Amygdala (tissue), 56 donors: Measurements from ENCODE around the gene S100A7A.
A peak's percentile ranks its signal among the peaks of the same experiment; 100 is the strongest.
"Not testable (repeated sequence)": the region's sequence is repeated elsewhere in the genome, so short reads cannot be mapped to it uniquely, and the experiment has no call there.

Experiments
- DNase-seq, 56 donors: peaks; one replicate each; lab custom pipeline; 2025; lab: John Stamatoyannopoulos, UW

S100A7A gene

DNA sequence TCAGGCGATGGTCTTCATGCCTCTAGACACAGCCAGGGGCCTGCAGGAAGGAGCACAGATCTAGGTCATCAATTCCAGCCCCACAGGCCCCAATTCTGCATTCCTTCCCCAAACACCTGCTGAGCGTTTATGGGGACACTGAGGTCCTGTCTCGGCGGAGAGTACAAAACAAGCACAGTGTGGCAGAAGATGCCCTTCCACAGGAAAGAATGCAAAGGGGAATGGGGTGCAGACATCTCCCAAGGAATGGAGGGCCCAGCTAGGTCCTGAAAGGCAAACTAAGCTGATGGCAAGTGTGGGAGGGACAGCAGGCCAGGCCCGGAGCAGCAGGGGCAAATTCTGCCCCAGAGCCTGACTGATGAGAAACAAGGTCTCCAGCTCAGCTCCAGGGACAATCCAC is 21.9 kb upstream of the S100A7A start:
- DNase-seq: no peak

DNA sequence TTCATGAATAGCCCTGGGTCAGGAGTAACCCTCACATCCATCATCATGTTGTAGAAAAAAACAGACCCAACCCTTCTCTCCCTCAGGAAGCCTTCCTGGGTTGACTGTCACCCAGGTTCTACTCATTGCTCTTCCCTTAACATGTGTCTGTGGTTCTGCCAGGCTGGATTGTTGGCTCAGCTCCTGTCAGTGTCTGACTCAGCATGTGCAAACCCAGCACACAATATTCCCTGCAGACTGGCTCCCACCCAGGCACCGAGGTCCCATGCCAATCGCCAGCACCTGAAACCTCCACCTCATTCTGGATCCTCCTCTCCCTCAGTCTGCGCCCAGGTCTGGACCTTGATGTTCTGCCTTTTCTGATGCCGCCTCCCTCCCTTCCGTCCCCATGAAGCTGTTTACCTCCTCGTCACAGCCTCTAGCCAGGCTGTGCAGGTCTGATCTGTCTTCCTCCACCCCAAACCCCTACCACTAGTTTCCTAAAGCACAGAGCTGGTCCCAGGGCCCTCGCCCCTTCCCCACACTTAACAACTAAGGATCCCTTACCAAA is 21.1 kb upstream of the S100A7A start:
- no peak for DNase-seq

GRCh38 chr1:153395776-153396175 is 20.5 kb upstream of the S100A7A start:
- DNase-seq: no peak

DNA sequence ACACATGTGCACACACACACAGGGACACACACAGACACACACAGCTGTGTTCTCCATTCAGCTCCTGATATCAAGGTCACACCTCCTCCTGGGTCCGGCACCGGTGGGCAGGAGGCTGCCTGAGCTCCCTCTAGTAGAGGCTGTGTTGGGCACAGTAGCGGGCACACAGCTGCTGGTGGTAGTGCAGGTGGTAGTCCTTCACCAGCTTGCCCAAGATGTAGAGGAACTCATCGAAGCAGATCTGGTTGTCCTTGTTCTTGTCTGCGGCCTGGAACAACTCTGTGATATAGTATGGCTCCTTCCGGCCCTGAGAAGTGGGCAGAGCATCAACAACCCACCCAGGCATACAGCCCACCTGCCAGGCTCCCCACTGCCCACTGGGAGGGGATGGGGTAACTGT is 19.9 kb upstream of the S100A7A start:
- DNase-seq: no peak

- no peak for DNase-seq
Measured at GRCh38 chr1:153397051-153397923, 19.0 kb upstream of the S100A7A start.

DNA sequence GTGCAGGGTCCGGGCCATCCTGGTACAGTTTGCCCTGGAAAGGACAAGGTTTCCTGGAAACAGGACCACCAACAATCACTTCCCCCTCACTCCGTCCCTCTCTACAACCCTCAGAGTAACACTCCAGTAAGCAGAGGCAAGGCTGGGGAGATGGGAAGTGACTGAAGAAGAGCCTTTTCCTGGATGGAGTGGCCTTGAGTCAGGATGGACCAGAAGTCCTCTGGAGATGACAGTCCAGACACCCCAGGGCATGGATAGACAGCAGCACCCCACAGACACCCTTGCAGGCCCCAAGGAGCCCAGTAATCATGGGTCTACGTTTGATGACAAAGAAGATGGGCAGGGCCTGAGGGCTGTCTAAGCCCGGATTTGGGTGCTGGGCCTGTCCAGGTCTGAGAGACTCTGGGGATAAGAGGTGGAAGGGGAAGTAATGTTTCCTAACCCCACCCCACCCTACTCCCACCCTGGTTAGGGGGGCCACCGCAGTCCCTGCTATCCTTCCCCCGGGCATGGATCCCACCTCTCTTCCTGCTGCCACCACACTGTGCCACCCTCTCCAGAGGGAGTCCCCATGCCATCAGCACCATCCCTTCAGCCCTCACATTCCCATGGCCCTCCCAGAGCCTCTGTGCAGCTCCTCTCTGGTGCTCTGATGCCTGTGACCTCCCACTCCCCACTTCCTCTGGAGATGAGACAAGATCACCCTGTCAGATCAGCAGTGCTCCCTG is 18.2 kb upstream of the S100A7A start:
- no peak for DNase-seq

GRCh38 chr1:153399401-153400055 is 16.8 kb upstream of the S100A7A start:
- no peak for DNase-seq

- no peak for DNase-seq
Measured at GRCh38 chr1:153400244-153400643, 16.1 kb upstream of the S100A7A start.

- no peak for DNase-seq
Measured at GRCh38 chr1:153401461-153401860, 14.9 kb upstream of the S100A7A start.

- DNase-seq: no peak
Measured at GRCh38 chr1:153402226-153402625, 14.1 kb upstream of the S100A7A start.

DNA sequence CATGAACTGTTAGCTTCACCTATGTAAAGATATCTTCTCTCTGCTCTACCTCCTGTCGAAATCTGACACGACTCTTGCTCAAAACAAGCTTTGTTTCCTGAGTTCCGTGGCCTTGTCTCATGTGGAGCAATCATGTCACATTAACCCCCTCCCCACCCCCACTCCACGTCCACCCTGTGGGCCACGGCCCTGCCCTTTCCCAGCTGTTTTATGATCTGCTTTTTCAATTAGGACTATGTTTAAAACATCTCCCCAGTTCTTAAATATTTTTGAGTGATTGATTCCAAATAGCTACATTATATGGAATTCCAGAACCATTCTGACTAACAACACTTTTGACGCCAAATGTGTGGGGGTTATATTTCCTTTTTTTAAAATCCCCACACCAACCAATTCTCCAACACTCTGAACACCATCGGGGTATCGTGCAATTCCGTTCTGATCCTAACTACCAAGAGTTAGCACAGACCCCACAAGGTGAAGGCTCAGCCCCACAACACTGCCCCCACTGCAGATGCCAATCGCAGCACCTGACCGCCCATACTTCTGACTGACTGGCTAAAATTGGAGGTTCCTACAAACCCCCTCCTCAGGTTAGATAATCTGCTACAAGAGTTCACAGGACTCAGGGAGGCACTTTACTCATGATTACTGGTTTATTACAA is 12.8 kb upstream of the S100A7A start:
- DNase-seq: no peak

DNA sequence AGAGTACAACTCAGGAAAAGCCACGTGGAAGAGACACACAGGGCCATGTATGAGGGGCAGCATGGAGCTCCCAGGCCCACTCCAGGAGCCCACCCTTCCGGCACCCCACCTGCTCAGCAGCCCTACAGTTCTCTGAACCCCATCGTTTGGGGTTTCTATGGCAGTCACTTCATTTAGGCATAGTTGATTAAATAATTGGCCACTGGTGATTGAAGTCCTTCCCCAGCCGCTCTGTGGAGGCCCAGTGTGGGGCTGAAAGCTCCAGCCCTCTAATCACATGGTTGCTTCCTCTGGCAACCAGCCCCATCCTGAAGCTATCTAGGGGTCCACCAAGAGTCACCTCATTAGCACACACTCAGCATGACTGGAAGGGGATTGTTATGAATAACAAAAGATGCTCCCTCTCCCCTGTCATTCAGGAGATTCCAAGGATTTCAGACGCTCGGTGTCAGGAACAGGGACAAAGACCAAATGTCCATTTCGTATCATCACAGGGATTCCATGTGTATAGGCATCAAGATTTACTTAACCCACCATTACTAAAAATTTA is 12.2 kb upstream of the S100A7A start:
- no peak for DNase-seq

DNA sequence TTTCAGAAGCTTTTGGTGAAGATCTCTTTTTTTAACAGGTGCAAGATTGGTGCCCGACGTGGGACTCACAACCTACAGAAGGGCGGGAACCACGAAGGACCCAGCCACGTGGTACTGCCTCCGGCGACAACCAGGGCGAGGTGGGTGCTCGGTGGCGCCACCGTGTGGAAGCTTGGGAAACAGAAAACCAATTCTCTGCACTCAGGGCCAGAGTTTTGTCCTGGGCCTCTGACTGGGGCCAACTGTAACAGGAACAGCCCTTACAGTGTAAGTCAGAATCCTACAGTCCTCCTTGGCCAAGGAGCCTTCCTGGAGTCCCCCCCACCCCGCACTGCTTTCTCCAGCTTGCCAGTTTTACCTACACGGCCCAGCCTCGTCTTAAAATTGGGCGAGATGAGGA is 11.6 kb upstream of the S100A7A start:
- DNase-seq: peak in 3 of 56 donors; percentile 4 to 11 (median 7)

GRCh38 chr1:153405825-153406599 is 10.3 kb upstream of the S100A7A start:
- DNase-seq: not testable (repeated sequence)

DNA sequence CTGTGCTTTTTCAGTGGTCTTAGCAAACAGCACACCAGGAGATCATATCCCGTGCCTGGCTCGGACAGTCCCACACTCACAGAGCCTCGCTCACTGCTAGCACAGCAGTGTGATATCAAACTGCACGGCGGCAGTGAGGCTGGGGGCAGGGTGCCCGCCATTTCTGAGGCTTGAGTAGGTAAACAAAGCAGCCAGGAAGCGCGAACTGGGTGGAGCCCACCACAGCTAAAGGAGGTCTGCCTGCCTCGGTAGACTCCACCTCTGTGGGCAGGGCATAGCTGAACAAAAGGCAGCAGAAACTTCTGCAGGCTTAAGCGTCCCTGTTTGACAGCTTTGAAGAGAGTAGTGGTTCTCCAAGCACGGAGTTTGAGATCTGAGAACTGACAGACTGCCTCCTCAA is 9.0 kb upstream of the S100A7A start:
- not testable (repeated sequence) for DNase-seq

DNA sequence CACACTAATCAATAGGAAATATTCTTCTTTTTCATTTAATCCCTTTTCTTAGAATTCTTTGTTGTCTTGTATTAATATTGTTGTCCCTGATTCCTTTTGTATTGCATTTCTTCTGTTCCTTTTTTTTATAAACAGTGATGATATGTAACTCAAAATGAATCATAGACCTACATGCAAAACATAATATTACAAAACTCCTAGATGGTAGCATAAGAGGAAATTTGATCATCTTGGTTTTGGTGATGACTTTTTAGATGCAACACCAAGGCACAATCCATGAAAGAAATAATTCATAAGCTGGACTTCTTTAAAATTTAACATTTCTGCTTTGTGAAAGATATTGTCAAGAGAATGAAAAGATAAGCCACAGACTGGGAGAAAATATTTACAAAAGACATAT is 2.4 kb upstream of the S100A7A start:
- DNase-seq: not testable (repeated sequence)

DNA sequence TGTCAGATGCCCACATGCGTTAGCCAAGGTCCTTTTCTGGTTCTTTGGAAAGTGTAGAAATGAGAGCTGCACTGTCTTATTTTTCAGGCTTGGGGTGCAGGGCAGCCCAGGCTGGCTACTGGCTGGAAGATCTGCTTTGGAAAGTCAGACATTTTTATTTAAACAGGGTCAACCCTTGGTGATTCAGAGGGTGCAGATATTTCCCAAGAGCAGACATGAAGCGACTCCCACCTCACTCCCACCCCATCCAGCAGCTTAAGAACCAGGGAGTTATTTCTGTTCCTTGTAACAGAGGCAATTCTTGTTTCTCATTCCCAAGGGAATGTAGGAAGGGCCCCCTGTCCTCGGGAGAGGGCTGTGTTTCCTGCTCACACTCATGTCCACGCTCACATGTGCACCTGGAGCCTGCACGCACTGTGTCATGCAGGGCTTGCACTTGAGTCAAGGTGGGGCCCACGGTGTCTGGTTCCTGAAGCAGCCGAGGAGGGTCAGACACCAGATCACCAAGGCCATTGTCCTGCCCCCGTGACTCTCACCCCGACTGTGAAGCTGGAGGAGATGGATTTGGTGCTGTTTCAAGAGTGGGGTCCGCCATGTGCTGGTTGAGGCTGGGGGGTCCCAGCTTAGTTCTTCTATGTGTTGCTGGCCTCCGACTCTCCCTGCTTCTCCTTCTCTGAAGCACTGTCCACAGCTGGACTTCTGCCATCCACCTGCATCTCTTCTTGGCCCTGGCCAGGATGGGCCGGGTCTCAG is 992 bp downstream of the S100A7A start:
- DNase-seq: no peak

DNA sequence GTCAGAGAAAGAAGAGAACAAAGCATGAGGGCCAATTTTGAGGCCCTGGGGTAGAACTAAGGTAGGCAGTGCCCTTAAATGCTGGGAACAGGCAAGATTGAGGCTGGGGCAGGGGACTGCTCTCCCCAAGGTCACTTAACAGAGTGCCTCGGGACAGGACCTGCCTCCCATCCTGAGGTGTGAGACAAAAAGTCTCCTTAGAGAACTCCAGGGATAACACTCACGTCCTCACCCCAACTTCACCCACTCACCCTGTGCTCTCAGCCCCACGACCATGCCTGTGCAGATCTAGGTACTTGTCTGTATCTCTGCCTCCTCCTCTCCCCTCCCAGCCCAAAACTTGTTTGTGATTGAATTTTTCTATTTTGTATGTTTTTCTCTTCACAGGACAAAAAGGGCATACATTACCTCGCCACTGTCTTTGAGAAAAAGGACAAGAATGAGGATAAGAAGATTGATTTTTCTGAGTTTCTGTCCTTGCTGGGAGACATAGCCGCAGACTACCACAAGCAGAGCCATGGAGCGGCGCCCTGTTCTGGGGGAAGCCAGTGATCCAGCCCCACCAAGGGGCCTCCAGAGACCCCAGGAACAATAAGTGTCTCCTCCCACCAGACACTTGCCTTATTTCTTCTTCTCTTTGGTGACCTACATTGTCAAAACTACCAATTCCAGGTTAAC is 2.6 kb downstream of the S100A7A start:
- not testable (repeated sequence) for DNase-seq
